ENCODE measurements around the gene ITSN2. TPM values are rescaled to one million over a fixed set of nuclear protein-coding genes. Genes with fewer than 3 reads are reported as not detected.

ITSN2 gene
- total and polyA plus RNA-seq, 5 experiments from 2014 or later, result 45.9 to 156 (median 57.8) TPM

DNA sequence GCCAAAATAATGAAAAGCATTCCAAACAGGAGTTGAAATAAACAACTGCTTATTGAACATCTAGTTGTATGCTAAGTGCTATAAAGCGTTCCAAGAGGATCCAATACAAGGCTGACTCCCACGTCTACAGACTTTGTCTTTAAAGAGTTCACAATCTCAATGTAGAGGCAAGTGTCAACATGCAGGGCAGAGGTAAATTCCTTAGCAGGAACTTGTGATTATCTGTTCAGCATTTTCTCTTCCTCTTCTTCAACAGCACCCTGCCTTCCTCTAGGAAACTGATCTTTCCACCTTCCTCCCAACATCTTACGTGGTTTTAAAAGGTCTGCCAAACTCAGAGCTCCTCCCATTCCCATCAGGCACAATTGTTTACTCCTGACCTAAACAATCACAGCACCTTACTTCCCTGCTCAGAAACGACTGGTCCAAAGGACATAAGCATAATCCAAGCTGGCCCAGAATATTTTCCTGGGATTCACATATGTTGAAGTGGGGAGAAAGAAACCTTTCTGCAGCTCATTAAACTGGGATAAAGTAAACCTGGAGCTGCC, 83.9 kb downstream of the ITSN2 start:
- Mint-ChIP-seq H3K27me3 (no peaks in the 10 kb centered on the region), H3K4me3 (no peak overlapping the region), H3K36me3 (peaks cover 7 to 63% (median 12%) of the 10 kb centered on the region in 3 donors), H3K27ac (peak overlapping the region in 4 of 10 donors; percentile 14 to 91 (median 37)), H3K9me3 (no peaks in the 10 kb centered on the region), H3K4me1 (peaks cover 0 to 5% (median 0%) of the 10 kb centered on the region in 4 donors)
- DNase-seq (no peak), ATAC-seq (no peak)
- POLR2A ChIA-PET, result no interaction called here

DNA sequence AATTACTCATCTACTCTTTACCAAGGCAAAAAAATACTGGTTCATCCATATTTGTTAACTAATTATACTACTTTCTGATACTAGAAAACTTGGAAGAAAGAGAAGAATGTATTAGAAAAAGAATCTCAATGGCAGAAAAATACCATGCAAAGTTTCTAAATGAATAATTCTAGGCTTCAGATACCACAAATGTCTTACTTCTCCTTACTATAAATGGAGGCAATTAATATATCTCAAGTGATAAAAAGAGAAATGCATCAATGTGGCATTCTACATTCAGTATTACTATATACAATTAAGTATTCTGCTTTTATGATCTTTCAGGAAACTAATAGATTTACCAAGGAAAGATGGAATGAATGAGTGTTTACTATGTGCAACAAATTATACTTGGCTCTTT, 85.5 kb downstream of the ITSN2 start:
- Mint-ChIP-seq H3K27me3 (no peaks in the 10 kb centered on the region), H3K9me3 (no peaks in the 10 kb centered on the region), H3K4me3 (no peak overlapping the region), H3K27ac (peak overlapping the region in 1 of 10 donors; percentile 25), H3K4me1 (peaks cover 0 to 9% (median 0%) of the 10 kb centered on the region in 4 donors), H3K36me3 (peaks cover 7 to 77% (median 17%) of the 10 kb centered on the region in 3 donors)
- ATAC-seq (no peak), DNase-seq (no peak)
- POLR2A ChIA-PET, result interaction anchor here (0.6 kb wide), 1 partner anchor 14 kb away, joined by 3 read pairs; no protein-coding TSS in a partner anchor

DNA sequence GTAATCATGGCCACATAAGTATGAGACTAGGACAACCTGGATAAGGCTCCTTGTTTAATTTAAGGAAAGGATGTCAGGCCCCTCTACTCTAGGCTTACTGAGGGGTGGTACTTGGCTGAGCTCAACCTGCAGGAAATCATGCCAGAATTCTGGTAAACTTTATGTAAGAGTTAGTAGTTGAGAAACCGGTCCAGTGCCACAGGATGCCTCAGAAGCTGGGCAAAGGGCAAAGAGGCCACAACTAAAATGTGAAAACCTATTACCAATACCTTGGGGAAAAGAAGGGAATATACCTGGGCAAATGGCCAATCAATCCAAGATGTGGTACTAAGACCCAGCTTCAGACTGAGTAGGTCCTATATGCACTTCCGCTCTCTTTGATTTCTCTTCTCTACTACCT, 86.7 kb downstream of the ITSN2 start:
- Mint-ChIP-seq H3K27me3 (no peaks in the 10 kb centered on the region), H3K4me3 (no peak overlapping the region), H3K36me3 (peaks cover 7 to 89% (median 24%) of the 10 kb centered on the region in 3 donors), H3K4me1 (peaks cover 0 to 9% (median 4%) of the 10 kb centered on the region in 4 donors), H3K9me3 (no peaks in the 10 kb centered on the region), H3K27ac (no peak overlapping the region)
- DNase-seq, result no peak
- no peak for ATAC-seq
- POLR2A ChIA-PET, result no interaction called here

DNA sequence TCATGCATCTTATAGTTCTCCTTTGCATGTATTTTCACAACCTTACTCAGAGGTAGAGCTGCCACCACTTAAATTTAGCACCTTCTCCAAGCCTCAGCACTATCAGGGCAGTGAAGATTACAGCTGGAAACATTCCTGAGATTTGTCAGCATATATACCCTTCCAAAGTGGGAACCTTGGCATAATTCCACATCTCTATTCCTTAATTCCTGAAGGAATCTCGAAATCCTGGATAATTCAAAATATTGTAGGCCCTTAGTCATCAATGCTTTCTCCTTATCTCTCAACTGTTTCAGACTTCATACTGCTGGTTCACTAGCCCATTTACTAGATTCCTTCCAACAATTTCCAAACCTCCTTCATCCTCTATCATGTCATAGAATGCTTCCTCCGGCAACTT, 87.4 kb downstream of the ITSN2 start:
- Mint-ChIP-seq H3K27me3 (no peaks in the 10 kb centered on the region), H3K36me3 (peaks cover 7 to 90% (median 24%) of the 10 kb centered on the region in 3 donors), H3K9me3 (no peaks in the 10 kb centered on the region)

DNA sequence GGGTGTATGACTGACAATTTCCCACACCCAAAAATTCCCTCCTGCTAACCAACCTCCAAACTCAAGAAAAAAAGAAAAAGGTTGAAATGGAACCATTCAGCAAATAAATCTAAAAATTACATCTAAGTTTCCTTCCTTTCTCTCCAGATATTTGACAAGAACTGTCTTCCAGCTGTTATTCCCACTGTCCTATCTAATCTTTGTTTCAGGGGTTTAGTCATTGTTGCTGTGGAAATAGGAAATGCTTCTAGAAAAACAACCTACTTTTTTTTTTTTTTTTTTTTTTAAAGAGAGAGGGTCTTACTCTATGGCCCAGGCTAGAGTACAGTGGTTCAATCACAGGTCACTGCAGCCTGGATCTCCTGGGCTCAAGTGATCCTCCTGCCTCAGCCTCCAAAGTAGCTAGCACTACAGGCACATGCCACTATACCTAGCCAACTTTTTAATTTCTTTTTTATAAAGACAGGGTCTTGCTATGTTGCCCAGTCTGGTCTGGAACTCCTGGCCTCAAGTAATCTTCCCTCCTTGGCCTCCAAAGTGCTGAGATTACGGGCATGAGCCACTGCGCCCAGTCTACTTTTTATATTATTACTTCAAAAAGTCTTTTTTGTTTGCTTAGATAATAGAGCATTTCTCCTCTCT, 88.1 kb downstream of the ITSN2 start:
- POLR2A ChIA-PET, result no interaction called here
- Mint-ChIP-seq H3K27me3 (no peaks in the 10 kb centered on the region), H3K36me3 (peaks cover 7 to 94% (median 24%) of the 10 kb centered on the region in 3 donors)

More for the DNA sequence above, 87.4 kb downstream of the ITSN2 start:
- Mint-ChIP-seq H3K4me3 (no peak overlapping the region), H3K27ac (peak overlapping the region in 1 of 10 donors; percentile 6), H3K4me1 (peaks cover 0 to 9% (median 4%) of the 10 kb centered on the region in 4 donors)
- POLR2A ChIA-PET, result no interaction called here
- DNase-seq (no peak), ATAC-seq (no peak)

DNA sequence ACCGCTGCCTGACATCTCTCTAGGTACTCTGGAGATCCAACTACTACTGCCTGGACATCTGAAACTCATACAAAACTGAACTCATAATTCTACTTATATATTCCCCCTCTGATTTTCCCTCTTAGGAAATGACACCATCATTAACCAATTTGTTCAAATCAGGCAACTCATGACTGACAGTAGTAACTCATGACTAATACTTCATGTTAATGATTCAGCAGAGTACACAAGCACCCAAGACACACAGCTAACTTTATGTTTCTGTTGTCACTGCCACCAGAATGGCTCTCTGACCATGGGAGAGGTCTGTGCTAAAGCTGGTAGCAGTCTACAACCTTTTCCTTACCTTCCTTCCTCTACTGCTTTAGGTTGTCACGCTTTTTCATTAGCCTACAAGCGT, 91.1 kb downstream of the ITSN2 start:
- Mint-ChIP-seq H3K27ac (peak overlapping the region in 8 of 10 donors; percentile 2 to 42 (median 9)), H3K4me3 (no peak overlapping the region), H3K36me3 (peaks cover 10 to 91% (median 30%) of the 10 kb centered on the region in 3 donors), H3K27me3 (no peaks in the 10 kb centered on the region), H3K4me1 (peaks cover 0 to 7% (median 4%) of the 10 kb centered on the region in 4 donors), H3K9me3 (no peaks in the 10 kb centered on the region)
- DNase-seq (no peak), ATAC-seq (no peak)
- POLR2A ChIA-PET, result no interaction called here

More for the DNA sequence above, 88.1 kb downstream of the ITSN2 start:
- no peak overlapping the region for H3K4me3 Mint-ChIP-seq
- peak overlapping the region in 6 of 10 donors; percentile 3 to 65 (median 26) for H3K27ac Mint-ChIP-seq
- ATAC-seq (no peak), DNase-seq (no peak)
- H3K4me1 Mint-ChIP-seq, result peaks cover 0 to 9% (median 4%) of the 10 kb centered on the region in 4 donors
- no peaks in the 10 kb centered on the region for H3K9me3 Mint-ChIP-seq

DNA sequence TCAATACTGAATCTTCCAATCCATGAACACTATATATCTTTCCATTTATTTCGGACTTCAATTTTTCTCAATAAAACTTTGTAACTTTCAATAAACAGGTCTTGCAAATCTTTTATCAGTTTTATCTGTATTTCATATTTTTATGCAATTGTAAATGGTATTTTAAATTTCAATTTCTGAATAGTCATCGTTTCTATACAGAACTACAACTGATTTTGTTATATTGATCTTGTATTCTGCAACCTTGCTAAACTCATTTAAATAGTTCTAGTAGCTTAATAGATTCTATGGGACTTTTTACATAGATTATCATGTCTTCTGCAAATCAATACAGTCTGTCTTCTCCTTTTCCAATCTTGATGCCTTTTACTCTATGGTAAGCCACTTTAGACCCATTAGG, 95.1 kb downstream of the ITSN2 start:
- H3K36me3 Mint-ChIP-seq, result peaks cover 4 to 71% (median 18%) of the 10 kb centered on the region in 3 donors

DNA sequence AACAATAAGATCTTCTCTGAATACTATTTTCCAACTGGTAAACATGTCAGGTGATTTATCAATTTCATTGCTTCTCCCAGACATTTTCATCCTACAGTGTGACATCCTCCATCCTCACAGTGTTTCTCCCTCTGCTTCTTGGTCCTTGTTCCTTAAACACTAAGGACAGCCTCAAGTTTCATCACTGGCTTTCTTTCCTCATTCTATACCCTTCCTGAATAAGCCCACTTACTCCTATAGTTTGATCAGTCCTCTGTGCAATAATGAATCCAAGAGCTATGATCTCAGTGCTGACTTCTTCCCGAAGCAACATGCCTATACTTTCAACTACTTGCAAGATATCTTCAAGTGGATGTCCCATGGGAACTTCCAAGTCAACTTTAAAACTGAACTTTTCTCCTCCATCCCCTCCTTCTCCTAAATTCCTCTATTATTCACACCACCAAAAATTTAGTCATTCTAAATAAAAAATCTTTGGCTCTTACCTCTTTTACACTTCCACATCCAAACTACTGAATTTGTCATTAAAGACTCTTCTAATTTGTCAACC, 97.8 kb downstream of the ITSN2 start:
- peaks cover 4 to 44% (median 14%) of the 10 kb centered on the region in 3 donors for H3K36me3 Mint-ChIP-seq
- POLR2A ChIA-PET, result no interaction called here
- peaks cover 0 to 5% (median 1%) of the 10 kb centered on the region in 4 donors for H3K4me1 Mint-ChIP-seq
- H3K27ac Mint-ChIP-seq, result peak overlapping the region; percentile 8 to 83 (median 40)
- DNase-seq, result no peak
- H3K4me3 Mint-ChIP-seq, result no peak overlapping the region
- no peak for ATAC-seq
- H3K9me3 Mint-ChIP-seq, result no peaks in the 10 kb centered on the region
- no peaks in the 10 kb centered on the region for H3K27me3 Mint-ChIP-seq

More for the DNA sequence above, 95.1 kb downstream of the ITSN2 start:
- Mint-ChIP-seq H3K4me3 (no peak overlapping the region), H3K27ac (peak overlapping the region in 1 of 10 donors; percentile 1), H3K27me3 (no peaks in the 10 kb centered on the region), H3K9me3 (no peaks in the 10 kb centered on the region), H3K4me1 (peaks cover 0 to 6% (median 5%) of the 10 kb centered on the region in 4 donors)
- ATAC-seq (no peak), DNase-seq (no peak)
- POLR2A ChIA-PET, result no interaction called here

DNA sequence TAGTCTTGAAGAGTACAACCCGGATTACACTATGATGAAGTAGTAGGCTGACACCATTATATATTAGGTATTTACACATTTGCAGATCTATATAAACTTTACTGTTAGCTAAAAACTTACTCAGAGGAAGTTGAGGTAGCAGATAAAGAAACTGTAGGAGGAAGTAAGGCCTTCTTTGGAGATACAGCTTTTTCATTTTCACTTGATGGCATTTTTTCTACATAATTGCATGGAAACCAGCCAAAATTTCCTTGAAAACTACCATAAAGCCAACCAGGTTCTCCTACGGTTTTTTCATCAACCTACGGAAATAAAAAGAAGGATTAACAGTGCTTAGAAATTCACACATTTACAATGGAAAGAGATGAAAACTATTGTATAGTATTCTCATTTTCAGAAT, 98.9 kb downstream of the ITSN2 start:
- Mint-ChIP-seq H3K36me3 (peaks cover 4 to 36% (median 14%) of the 10 kb centered on the region in 3 donors), H3K4me3 (no peak overlapping the region), H3K4me1 (peaks cover 0 to 5% (median 1%) of the 10 kb centered on the region in 4 donors), H3K27me3 (no peaks in the 10 kb centered on the region), H3K27ac (peak overlapping the region in 3 of 10 donors; percentile 3 to 32 (median 14)), H3K9me3 (no peaks in the 10 kb centered on the region)
- POLR2A ChIA-PET, result interaction anchor here (0.5 kb wide), 2 partner anchors 44 to 85 kb away, joined by 3 to 4 read pairs; no protein-coding TSS in a partner anchor
- DNase-seq (no peak), ATAC-seq (no peak)

DNA sequence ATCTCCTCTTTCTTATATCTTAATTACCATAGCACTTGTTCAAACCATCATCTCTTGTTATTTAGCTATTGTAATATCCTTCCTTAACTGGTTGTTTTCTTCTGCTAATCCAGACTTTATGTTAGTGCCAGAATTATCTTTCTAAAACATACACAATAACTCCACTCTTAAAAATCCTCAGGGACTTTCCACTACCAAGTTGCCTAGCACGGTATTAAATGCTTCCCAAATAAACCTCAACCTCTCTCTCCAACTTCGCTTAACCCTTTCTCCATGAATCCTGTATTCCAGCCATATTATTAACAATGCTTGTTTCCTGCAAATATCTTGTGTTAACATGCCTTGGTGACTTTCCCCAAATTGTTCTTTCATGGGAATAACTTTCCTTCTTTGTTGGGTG, 101.0 kb downstream of the ITSN2 start:
- peaks cover 0 to 3% (median 1%) of the 10 kb centered on the region in 4 donors for H3K4me1 Mint-ChIP-seq
- no peaks in the 10 kb centered on the region for H3K9me3 Mint-ChIP-seq
- H3K36me3 Mint-ChIP-seq, result peaks cover 0 to 18% (median 8%) of the 10 kb centered on the region in 3 donors
- H3K4me3 Mint-ChIP-seq, result no peak overlapping the region
- H3K27ac Mint-ChIP-seq, result no peak overlapping the region
- DNase-seq (no peak), ATAC-seq (no peak)
- H3K27me3 Mint-ChIP-seq, result no peaks in the 10 kb centered on the region
- POLR2A ChIA-PET, result no interaction called here

DNA sequence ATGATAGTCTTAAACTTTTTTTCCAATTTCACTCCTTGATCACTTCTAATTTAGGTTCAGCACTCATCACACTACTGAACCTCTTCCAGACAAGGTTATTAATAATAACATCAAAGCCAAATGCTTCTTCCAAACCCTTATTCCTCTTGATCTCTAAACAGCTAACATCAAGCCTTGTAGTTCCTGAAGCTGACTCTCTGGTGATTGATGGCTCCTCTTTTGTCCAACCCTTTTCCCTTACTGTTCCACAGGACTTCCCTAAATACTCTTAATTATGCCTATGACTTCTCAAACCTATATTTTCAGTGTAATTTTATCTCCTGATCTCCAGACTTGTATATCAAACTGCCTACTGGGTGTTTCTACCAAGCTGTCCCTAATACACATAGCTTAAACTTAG, 101.6 kb downstream of the ITSN2 start:
- H3K4me3 Mint-ChIP-seq, result no peak overlapping the region
- peaks cover 0 to 3% (median 1%) of the 10 kb centered on the region in 4 donors for H3K4me1 Mint-ChIP-seq
- no peaks in the 10 kb centered on the region for H3K9me3 Mint-ChIP-seq
- POLR2A ChIA-PET, result no interaction called here
- DNase-seq (no peak), ATAC-seq (no peak)
- H3K36me3 Mint-ChIP-seq, result peaks cover 0 to 18% (median 8%) of the 10 kb centered on the region in 3 donors
- no peak overlapping the region for H3K27ac Mint-ChIP-seq
- H3K27me3 Mint-ChIP-seq, result no peaks in the 10 kb centered on the region

DNA sequence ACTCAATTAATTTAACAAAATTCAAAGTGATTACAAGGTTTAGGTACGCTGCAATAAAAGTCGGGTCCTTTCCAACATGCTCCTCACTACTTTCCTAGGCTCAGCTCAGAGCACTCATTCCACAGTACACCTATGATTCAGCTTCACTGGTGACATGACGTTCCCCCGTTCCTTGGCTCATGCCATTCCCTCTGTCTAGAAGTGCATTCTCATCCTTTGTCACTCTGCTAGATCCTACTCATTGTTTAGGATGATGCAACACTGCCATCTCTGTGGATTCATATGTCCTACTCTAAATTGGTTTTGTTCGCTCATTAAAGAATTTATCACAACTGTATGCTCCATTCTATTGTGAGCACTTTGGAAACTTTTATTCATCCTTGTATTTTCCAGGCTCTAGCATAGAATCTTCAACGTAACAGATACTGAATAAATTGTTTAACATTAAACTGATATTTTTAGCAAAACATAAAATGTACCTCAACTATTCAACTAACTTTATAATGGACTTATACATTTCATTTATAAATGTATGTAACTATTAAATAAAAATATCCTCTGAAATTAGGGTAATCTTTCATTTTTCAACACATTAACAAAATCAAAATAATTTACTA, 106.9 kb downstream of the ITSN2 start:
- peaks cover 6 to 47% (median 12%) of the 10 kb centered on the region in 3 donors for H3K36me3 Mint-ChIP-seq
- POLR2A ChIA-PET, result no interaction called here
- ATAC-seq, result no peak
- DNase-seq, result no peak
- H3K27ac Mint-ChIP-seq, result no peak overlapping the region
- no peak overlapping the region for H3K4me3 Mint-ChIP-seq
- H3K9me3 Mint-ChIP-seq, result no peaks in the 10 kb centered on the region
- H3K4me1 Mint-ChIP-seq, result no peaks in the 10 kb centered on the region
- H3K27me3 Mint-ChIP-seq, result no peaks in the 10 kb centered on the region

DNA sequence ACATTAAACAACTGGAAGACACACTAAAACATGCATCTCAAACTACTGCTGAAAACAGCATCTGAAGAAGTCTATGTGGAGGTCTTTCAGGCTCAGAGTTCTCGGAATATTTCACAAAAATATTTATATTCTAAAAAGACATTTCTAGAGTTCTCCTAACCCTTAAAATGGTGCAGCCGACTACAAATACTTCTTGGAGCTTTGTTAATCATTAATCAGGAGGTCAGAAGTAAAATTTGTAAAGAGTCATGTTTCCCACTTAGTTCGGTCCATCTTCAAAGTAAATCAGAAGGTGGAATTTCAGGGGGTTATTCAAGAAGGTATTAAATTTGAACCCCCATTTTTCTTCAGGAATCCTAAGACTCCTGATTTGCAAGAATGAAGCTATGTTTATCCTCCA, 112.7 kb downstream of the ITSN2 start:
- Mint-ChIP-seq H3K4me3 (no peak overlapping the region), H3K4me1 (no peaks in the 10 kb centered on the region), H3K27ac (peak overlapping the region in 1 of 10 donors; percentile 0), H3K9me3 (no peaks in the 10 kb centered on the region), H3K36me3 (peaks cover 6 to 84% (median 22%) of the 10 kb centered on the region in 3 donors), H3K27me3 (no peaks in the 10 kb centered on the region)
- POLR2A ChIA-PET, result no interaction called here
- no peak for ATAC-seq
- DNase-seq, result no peak

All from naive thymus-derived CD8-positive, alpha-beta T cell (primary cell).